Measurements from ENCODE around the gene TGDS. TPM values are rescaled to one million over a fixed set of nuclear protein-coding genes. Genes with fewer than 3 reads are reported as not detected.
"Not testable (repeated sequence)": the region's sequence is repeated elsewhere in the genome, so short reads cannot be mapped to it uniquely, and the experiment has no call there.

The TGDS gene
- total RNA-seq, 1 experiment from 2014 or later = 9.0 TPM

DNA sequence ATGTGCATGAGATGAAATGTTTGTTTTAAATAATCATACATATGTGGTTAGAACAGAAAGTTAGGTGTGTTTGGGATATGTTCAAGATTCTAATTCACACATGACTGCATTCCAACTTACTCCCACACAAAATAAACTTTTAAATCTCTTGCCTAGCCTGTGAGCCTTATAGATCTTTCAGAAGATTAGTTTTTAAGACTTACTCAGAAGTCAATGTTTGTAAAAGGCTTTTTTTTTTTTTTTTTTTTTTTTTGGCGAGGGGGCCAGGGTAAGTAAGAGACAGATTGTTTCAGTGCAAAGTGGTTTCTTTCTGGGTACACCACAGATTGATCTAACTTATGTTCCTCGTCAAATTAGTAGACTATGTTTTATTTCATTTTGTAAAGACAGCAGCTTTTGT lies 44.8 kb upstream of the TGDS start:
- TF ChIP-seq EZH2phosphoT487 (IDR thresholded peaks at IDR 0.05; ENCODE audit: borderline replicate concordance, low read length) = no peak
- TF ChIP-seq, protein P1, sequence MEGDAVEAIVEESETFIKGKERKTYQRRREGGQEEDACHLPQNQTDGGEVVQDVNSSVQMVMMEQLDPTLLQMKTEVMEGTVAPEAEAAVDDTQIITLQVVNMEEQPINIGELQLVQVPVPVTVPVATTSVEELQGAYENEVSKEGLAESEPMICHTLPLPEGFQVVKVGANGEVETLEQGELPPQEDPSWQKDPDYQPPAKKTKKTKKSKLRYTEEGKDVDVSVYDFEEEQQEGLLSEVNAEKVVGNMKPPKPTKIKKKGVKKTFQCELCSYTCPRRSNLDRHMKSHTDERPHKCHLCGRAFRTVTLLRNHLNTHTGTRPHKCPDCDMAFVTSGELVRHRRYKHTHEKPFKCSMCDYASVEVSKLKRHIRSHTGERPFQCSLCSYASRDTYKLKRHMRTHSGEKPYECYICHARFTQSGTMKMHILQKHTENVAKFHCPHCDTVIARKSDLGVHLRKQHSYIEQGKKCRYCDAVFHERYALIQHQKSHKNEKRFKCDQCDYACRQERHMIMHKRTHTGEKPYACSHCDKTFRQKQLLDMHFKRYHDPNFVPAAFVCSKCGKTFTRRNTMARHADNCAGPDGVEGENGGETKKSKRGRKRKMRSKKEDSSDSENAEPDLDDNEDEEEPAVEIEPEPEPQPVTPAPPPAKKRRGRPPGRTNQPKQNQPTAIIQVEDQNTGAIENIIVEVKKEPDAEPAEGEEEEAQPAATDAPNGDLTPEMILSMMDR (conservative IDR thresholded peaks at IDR 0.05; ENCODE audit: low read depth, low read length) = no peak
- no peak for TF ChIP-seq EZH2 (IDR thresholded peaks at IDR 0.05; ENCODE audit: low read length, unreplicated experiment)
- Histone ChIP-seq H3K4me2 (ENCODE audit: low read length) (peak overlapping the region; percentile 60), H3K4me3 (ENCODE audit: low read length) (0 out of 2 replicates have a peak overlapping the region, but pooled peaks have one; percentile 14), H3K9ac (ENCODE audit: low read length) (0 out of 2 replicates have a peak overlapping the region, but pooled peaks have one; percentile 3), H2AFZ (ENCODE audit: low read length) (no peak overlapping the region), H3F3A (ENCODE audit: low read length, unreplicated experiment) (no peaks in the 10 kb centered on the region), H3K4me1 (ENCODE audit: insufficient read depth, low read length) (peaks cover 20% of the 10 kb centered on the region), H3K27ac (ENCODE audit: low read length) (peak overlapping the region; percentile 64), H3K36me3 (ENCODE audit: low read depth, low read length) (no peaks in the 10 kb centered on the region), H3K9me3 (ENCODE audit: low read length) (no peaks in the 10 kb centered on the region), H3K9me2 (replicated peaks; ENCODE audit: low read length) (no peaks in the 10 kb centered on the region), H3K79me2 (ENCODE audit: low read length) (no peaks in the 10 kb centered on the region), H4K20me1 (ENCODE audit: low read length) (no peaks in the 10 kb centered on the region), H3K27me3 (ENCODE audit: low read length) (no peaks in the 10 kb centered on the region)
- ATAC-seq (peak; percentile 30; the same call in 1 of the 2 replicates), DNase-seq (peak; percentile 27)
- ChIA-PET POLR2A (ENCODE audit: unreplicated experiment) (interaction anchor here (0.8 kb wide), 1 partner anchor 72 kb away, joined by 4 read pairs; no protein-coding TSS in a partner anchor), CTCF (no interaction called here)
- BruUV-seq (replicated peaks) = no TSS peak
- intact Hi-C loops (cut with micrococcal nuclease) = loop anchor here (1.0 kb wide), 1 partner anchor 16 kb away; no protein-coding TSS in a partner anchor

DNA sequence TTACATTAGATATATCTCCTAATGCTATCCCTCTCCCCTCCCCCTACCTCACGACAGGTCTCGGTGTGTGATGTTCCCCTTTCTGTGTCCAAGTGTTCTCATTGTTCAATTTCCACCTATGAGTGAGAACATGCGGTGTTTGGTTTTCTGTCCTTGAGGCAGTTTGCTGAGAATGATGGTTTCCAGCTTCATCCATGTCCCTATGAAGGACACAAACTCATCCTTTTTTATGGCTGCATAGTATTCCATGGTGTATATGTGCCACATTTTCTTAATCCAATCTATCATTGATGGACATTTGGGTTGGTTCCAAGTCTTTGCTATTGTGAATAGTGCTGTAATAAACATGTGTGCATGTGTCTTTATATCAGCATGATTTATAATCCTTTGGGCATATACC lies 41.7 kb upstream of the TGDS start:
- BruUV-seq (replicated peaks); H3K36me3 ChIP-seq (ENCODE audit: low read depth, low read length); H3K9ac ChIP-seq (ENCODE audit: low read length); DNase-seq; H3K4me2 ChIP-seq (ENCODE audit: low read length); H3K9me2 ChIP-seq (replicated peaks; ENCODE audit: low read length); H3K27me3 ChIP-seq (ENCODE audit: low read length); H3K4me3 ChIP-seq (ENCODE audit: low read length); H3K27ac ChIP-seq (ENCODE audit: low read length); H3K79me2 ChIP-seq (ENCODE audit: low read length); CTCF ChIA-PET; POLR2A ChIA-PET (ENCODE audit: unreplicated experiment); H3F3A ChIP-seq (ENCODE audit: low read length, unreplicated experiment); intact Hi-C loops (cut with micrococcal nuclease); H4K20me1 ChIP-seq (ENCODE audit: low read length); H2AFZ ChIP-seq (ENCODE audit: low read length); ATAC-seq; H3K9me3 ChIP-seq (ENCODE audit: low read length): not testable (repeated sequence)
- peaks cover 20% of the 10 kb centered on the region for H3K4me1 ChIP-seq (ENCODE audit: insufficient read depth, low read length)

DNA sequence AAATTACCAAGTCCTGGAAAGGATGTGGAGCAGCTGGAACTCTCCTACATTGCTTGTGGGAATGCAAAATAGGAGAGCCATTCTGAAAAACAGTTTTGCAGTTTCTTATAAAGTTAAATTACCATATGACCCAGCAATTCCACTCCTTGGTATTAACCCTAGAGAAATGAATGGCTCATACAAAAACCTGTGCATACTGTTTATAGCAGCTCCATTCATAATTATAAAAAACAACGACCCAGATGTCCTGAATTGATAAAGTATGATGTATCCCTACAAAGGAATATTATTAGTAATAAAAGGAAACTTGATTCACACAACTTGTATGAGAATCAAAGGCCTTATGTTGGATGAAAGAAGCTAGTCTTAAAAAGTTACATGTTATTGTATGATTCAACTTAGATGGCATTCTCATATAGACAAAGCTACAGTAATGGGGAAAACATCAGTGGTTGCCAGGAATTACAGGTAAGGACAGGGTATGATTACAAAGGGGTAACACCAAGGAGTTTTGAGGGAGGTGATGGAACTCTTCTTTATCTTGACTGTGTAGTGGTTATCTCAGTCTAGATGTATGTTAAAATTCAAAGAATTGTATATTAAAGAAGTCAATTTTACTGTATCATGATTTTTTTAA lies 41.1 kb upstream of the TGDS start:
- TF ChIP-seq EZH2phosphoT487 (IDR thresholded peaks at IDR 0.05; ENCODE audit: borderline replicate concordance, low read length) (no peak), EZH2 (IDR thresholded peaks at IDR 0.05; ENCODE audit: low read length, unreplicated experiment) (no peak)
- TF ChIP-seq, protein P1 (conservative IDR thresholded peaks at IDR 0.05; ENCODE audit: low read depth, low read length) = no peak

DNA sequence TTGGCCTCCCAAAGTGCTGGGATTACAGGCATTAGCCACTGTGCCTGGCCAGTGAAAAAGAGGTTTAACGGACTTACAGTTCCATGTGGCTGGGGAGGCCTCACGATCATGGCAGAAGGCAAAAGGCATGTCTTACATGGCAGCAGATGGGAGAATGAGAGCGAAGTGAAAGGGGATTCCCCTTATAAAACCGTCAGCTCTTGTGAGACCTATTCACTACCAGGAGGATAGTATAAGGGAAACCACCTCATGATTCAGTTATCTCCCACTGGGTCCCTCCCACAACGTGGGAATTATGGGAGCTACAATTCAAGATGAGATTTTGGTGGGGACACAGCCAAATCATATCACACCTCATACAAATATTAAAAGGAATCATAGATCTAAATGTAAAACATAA lies 40.1 kb upstream of the TGDS start:
- H3F3A ChIP-seq (ENCODE audit: low read length, unreplicated experiment); H3K4me2 ChIP-seq (ENCODE audit: low read length); H3K9me2 ChIP-seq (replicated peaks; ENCODE audit: low read length); H3K36me3 ChIP-seq (ENCODE audit: low read depth, low read length); H3K79me2 ChIP-seq (ENCODE audit: low read length); H3K27ac ChIP-seq (ENCODE audit: low read length); DNase-seq; H2AFZ ChIP-seq (ENCODE audit: low read length); BruUV-seq (replicated peaks); POLR2A ChIA-PET (ENCODE audit: unreplicated experiment); CTCF ChIA-PET; H3K9me3 ChIP-seq (ENCODE audit: low read length); H3K9ac ChIP-seq (ENCODE audit: low read length); H3K4me3 ChIP-seq (ENCODE audit: low read length); H3K27me3 ChIP-seq (ENCODE audit: low read length); ATAC-seq; H4K20me1 ChIP-seq (ENCODE audit: low read length); intact Hi-C loops (cut with micrococcal nuclease): not testable (repeated sequence)
- H3K4me1 ChIP-seq (ENCODE audit: insufficient read depth, low read length) = peaks cover 10% of the 10 kb centered on the region

More for the DNA sequence above, 41.1 kb upstream of the TGDS start:
- ChIA-PET CTCF (no interaction called here), POLR2A (ENCODE audit: unreplicated experiment) (no interaction called here)
- H3K4me1 ChIP-seq (ENCODE audit: insufficient read depth, low read length) = peaks cover 19% of the 10 kb centered on the region
- BruUV-seq (replicated peaks) = TSS peak; percentile 2
- no peaks in the 10 kb centered on the region for H3K9me2 ChIP-seq (replicated peaks; ENCODE audit: low read length)
- no peaks in the 10 kb centered on the region for H3K9me3 ChIP-seq (ENCODE audit: low read length)
- H3K4me2 ChIP-seq (ENCODE audit: low read length) = no peak overlapping the region
- no peaks in the 10 kb centered on the region for H3K27me3 ChIP-seq (ENCODE audit: low read length)
- H2AFZ ChIP-seq (ENCODE audit: low read length) = no peak overlapping the region
- no peak overlapping the region for H3K9ac ChIP-seq (ENCODE audit: low read length)
- intact Hi-C loops (cut with micrococcal nuclease) = no loop called here
- no peaks in the 10 kb centered on the region for H4K20me1 ChIP-seq (ENCODE audit: low read length)
- H3K36me3 ChIP-seq (ENCODE audit: low read depth, low read length) = no peaks in the 10 kb centered on the region
- H3K79me2 ChIP-seq (ENCODE audit: low read length) = no peaks in the 10 kb centered on the region
- no peak overlapping the region for H3K4me3 ChIP-seq (ENCODE audit: low read length)
- DNase-seq (no peak), ATAC-seq (no peak)
- H3K27ac ChIP-seq (ENCODE audit: low read length) = no peak overlapping the region
- no peaks in the 10 kb centered on the region for H3F3A ChIP-seq (ENCODE audit: low read length, unreplicated experiment)

All from PC-3 (cell line).